Measurements from ENCODE around the gene GOLGA7B. TPM values are rescaled to one million over a fixed set of nuclear protein-coding genes. Genes with fewer than 3 reads are reported as not detected.
"Not testable (repeated sequence)": the region's sequence is repeated elsewhere in the genome, so short reads cannot be mapped to it uniquely, and the experiment has no call there.

GOLGA7B gene
- total and polyA plus RNA-seq, 2 donors (not counting 1 experiment from before 2014, with no cell fraction given) = 0.01 TPM; not detected in 1

DNA sequence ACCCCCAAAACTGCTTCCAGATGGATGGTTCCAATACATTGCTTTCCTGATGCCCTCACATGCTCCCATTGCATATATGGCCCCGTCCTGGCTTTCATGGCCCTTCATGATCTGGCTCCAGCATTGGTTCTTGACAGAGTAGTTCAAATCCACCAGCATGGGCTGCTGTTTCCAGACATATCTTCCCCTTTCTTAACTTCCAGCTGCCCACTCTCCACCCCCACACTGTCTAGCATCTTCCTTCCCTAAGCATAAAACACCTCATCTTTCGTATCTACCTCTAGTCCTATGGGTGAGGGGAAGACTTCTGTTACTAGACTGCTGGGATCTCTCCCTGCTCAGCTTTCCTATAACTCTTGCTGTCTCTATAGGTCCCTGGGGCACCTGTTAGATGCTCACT is 13.2 kb upstream of the GOLGA7B start:
- Histone ChIP-seq H3K27me3 (replicated peaks in 1 of 4; ENCODE audit: control extremely low read depth in 1 of 4, control insufficient read depth in 3 of 4, insufficient read depth in 4 of 4, low read length in 3 of 4) (peaks cover 0 to 9% (median 0%) of the 10 kb centered on the region in 4 experiments), H4K20me1 (ENCODE audit: control insufficient read depth, insufficient read depth, low read length, poor library complexity, severe bottlenecking) (no peaks in the 10 kb centered on the region), H3K4me2 (replicated peaks; ENCODE audit: low read depth, low read length, poor library complexity, severe bottlenecking) (no peak overlapping the region), H3K36me3 (replicated peaks in 1 of 2; ENCODE audit: control extremely low read depth in 1 of 2, control insufficient read depth in 1 of 2, extremely low read depth in 1 of 2, insufficient read depth in 2 of 2, low read length in 1 of 2) (no peaks in the 10 kb centered on the region), H3K4me3 (ENCODE audit: control extremely low read depth in 1 of 5, extremely low read depth in 1 of 5, insufficient read depth in 1 of 5, low read depth in 2 of 5, low read length in 4 of 5) (no peak overlapping the region), H3K9me3 (ENCODE audit: control extremely low read depth in 1 of 3, control insufficient read depth in 2 of 3, insufficient read depth in 1 of 3, low read length in 2 of 3) (peaks cover 0 to 3% (median 0%) of the 10 kb centered on the region in 3 donors), H3K79me2 (ENCODE audit: control insufficient read depth, insufficient read depth, low read length) (no peaks in the 10 kb centered on the region), H2AFZ (ENCODE audit: insufficient read depth, low read depth, low read length, poor library complexity, severe bottlenecking) (no peak overlapping the region), H3K27ac (ENCODE audit: low read length in 2 of 2) (no peak overlapping the region), H3K4me1 (ENCODE audit: control insufficient read depth in 2 of 2, insufficient read depth in 2 of 2, low read length in 2 of 2) (no peaks in the 10 kb centered on the region), H3K9ac (ENCODE audit: low read length) (no peak overlapping the region)
- TF ChIP-seq, protein P1, sequence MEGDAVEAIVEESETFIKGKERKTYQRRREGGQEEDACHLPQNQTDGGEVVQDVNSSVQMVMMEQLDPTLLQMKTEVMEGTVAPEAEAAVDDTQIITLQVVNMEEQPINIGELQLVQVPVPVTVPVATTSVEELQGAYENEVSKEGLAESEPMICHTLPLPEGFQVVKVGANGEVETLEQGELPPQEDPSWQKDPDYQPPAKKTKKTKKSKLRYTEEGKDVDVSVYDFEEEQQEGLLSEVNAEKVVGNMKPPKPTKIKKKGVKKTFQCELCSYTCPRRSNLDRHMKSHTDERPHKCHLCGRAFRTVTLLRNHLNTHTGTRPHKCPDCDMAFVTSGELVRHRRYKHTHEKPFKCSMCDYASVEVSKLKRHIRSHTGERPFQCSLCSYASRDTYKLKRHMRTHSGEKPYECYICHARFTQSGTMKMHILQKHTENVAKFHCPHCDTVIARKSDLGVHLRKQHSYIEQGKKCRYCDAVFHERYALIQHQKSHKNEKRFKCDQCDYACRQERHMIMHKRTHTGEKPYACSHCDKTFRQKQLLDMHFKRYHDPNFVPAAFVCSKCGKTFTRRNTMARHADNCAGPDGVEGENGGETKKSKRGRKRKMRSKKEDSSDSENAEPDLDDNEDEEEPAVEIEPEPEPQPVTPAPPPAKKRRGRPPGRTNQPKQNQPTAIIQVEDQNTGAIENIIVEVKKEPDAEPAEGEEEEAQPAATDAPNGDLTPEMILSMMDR (IDR thresholded peaks at IDR 0.05) = no peak
- no peak for TF ChIP-seq EZH2 (IDR thresholded peaks at IDR 0.05; ENCODE audit: borderline replicate concordance, insufficient read depth, low read depth, low read length, poor library complexity, severe bottlenecking)
- Mint-ChIP-seq H3K4me1 (no peaks in the 10 kb centered on the region), H3K27ac (no peak overlapping the region), H3K27me3 (peaks cover 42% of the 10 kb centered on the region), H3K4me3 (no peak overlapping the region), H3K9me3 (ENCODE audit: insufficient read depth) (no peaks in the 10 kb centered on the region)
- intact Hi-C loops (cut with micrococcal nuclease) = no loop called here
- ChIA-PET POLR2A (no interaction called here), CTCF (interaction anchor here (0.5 kb wide), 1 partner anchor 1414 kb away, joined by 4 read pairs; no protein-coding TSS in a partner anchor)
- WGBS (ENCODE audit: insufficient coverage) = 71% methylated on average over 1 of the region's 2 CpGs
- no peak for ATAC-seq (ENCODE audit: low read depth)
- DNase-seq = no peak

DNA sequence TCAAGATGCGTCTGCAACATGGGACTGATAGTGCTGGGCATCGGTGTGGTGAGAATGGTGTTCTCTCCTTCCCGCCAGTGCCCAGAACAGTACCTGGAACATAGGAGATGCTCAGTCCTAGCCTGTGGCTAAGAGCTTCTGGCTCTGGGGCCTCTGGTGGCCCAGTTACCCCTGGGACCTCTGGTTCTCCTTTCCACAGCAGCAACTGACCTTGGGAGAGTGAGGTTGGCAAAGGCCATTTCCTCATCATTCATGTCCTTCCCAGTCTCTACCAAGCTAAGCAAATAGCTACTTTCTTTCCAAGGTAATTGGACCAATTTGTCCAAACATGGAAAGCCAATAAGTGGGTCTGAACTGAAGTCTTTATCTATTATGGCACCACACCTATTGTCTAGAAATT is 11.6 kb upstream of the GOLGA7B start:
- peaks cover 0 to 9% (median 0%) of the 10 kb centered on the region in 4 experiments for H3K27me3 ChIP-seq (replicated peaks in 1 of 4; ENCODE audit: control extremely low read depth in 1 of 4, control insufficient read depth in 3 of 4, insufficient read depth in 4 of 4, low read length in 3 of 4)
- H3K4me3 ChIP-seq (ENCODE audit: control extremely low read depth in 1 of 5, extremely low read depth in 1 of 5, insufficient read depth in 1 of 5, low read depth in 2 of 5, low read length in 4 of 5) = no peak overlapping the region
- no peaks in the 10 kb centered on the region for H3K4me1 Mint-ChIP-seq
- ATAC-seq (ENCODE audit: low read depth) (no peak), DNase-seq (no peak)
- no peak overlapping the region for H3K4me3 Mint-ChIP-seq
- peaks cover 40% of the 10 kb centered on the region for H3K27me3 Mint-ChIP-seq
- no peaks in the 10 kb centered on the region for H3K36me3 ChIP-seq (replicated peaks in 1 of 2; ENCODE audit: control extremely low read depth in 1 of 2, control insufficient read depth in 1 of 2, extremely low read depth in 1 of 2, insufficient read depth in 2 of 2, low read length in 1 of 2)
- ChIA-PET POLR2A (no interaction called here), CTCF (interaction anchor here (1.1 kb wide), 1 partner anchor 10 kb away, joined by 3 read pairs; no protein-coding TSS in a partner anchor)
- no peaks in the 10 kb centered on the region for H3K4me1 ChIP-seq (ENCODE audit: control insufficient read depth in 2 of 2, insufficient read depth in 2 of 2, low read length in 2 of 2)
- no peaks in the 10 kb centered on the region for H3K9me3 Mint-ChIP-seq (ENCODE audit: insufficient read depth)
- no peak overlapping the region for H3K4me2 ChIP-seq (replicated peaks; ENCODE audit: low read depth, low read length, poor library complexity, severe bottlenecking)
- no peaks in the 10 kb centered on the region for H3K79me2 ChIP-seq (ENCODE audit: control insufficient read depth, insufficient read depth, low read length)
- no peak for TF ChIP-seq EZH2 (IDR thresholded peaks at IDR 0.05; ENCODE audit: borderline replicate concordance, insufficient read depth, low read depth, low read length, poor library complexity, severe bottlenecking)
- TF ChIP-seq, protein P1 (IDR thresholded peaks at IDR 0.05) = no peak
- H3K9ac ChIP-seq (ENCODE audit: low read length) = no peak overlapping the region
- peaks cover 0 to 3% (median 0%) of the 10 kb centered on the region in 3 donors for H3K9me3 ChIP-seq (ENCODE audit: control extremely low read depth in 1 of 3, control insufficient read depth in 2 of 3, insufficient read depth in 1 of 3, low read length in 2 of 3)
- H3K27ac ChIP-seq (ENCODE audit: low read length in 2 of 2) = no peak overlapping the region
- no peak overlapping the region for H3K27ac Mint-ChIP-seq
- intact Hi-C loops (cut with micrococcal nuclease) = no loop called here
- H2AFZ ChIP-seq (ENCODE audit: insufficient read depth, low read depth, low read length, poor library complexity, severe bottlenecking) = no peak overlapping the region
- WGBS (ENCODE audit: insufficient coverage) = 97% methylated on average over 3 of the region's 3 CpGs
- no peaks in the 10 kb centered on the region for H4K20me1 ChIP-seq (ENCODE audit: control insufficient read depth, insufficient read depth, low read length, poor library complexity, severe bottlenecking)

DNA sequence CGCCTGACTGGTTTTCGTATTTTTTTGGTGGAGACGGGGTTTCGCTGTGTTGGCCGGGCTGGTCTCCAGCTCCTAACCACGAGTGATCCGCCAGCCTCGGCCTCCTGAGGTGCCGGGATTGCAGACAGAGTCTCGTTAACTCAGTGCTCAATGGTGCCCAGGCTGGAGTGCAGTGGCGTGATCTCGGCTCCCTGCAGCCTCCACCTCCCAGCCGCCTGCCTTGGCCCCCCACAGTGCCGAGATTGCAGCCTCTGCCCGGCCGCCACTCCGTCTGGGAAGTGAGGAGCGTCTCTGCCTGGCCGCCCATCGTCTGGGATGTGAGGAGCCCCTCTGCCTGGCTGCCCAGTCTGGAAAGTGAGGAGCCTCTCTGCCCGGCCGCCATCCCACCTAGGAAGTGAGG is 8.5 kb upstream of the GOLGA7B start:
- POLR2A ChIA-PET; H3K27ac Mint-ChIP-seq; H2AFZ ChIP-seq (ENCODE audit: insufficient read depth, low read depth, low read length, poor library complexity, severe bottlenecking); H3K9ac ChIP-seq (ENCODE audit: low read length); H4K20me1 ChIP-seq (ENCODE audit: control insufficient read depth, insufficient read depth, low read length, poor library complexity, severe bottlenecking); H3K4me2 ChIP-seq (replicated peaks; ENCODE audit: low read depth, low read length, poor library complexity, severe bottlenecking); H3K9me3 ChIP-seq (ENCODE audit: control extremely low read depth in 1 of 3, control insufficient read depth in 2 of 3, insufficient read depth in 1 of 3, low read length in 2 of 3); H3K9me3 Mint-ChIP-seq (ENCODE audit: insufficient read depth); H3K4me1 Mint-ChIP-seq; DNase-seq; H3K4me1 ChIP-seq (ENCODE audit: control insufficient read depth in 2 of 2, insufficient read depth in 2 of 2, low read length in 2 of 2); H3K79me2 ChIP-seq (ENCODE audit: control insufficient read depth, insufficient read depth, low read length); H3K27ac ChIP-seq (ENCODE audit: low read length in 2 of 2); ATAC-seq (ENCODE audit: low read depth); intact Hi-C loops (cut with micrococcal nuclease); CTCF ChIA-PET; H3K4me3 Mint-ChIP-seq; H3K36me3 ChIP-seq (replicated peaks in 1 of 2; ENCODE audit: control extremely low read depth in 1 of 2, control insufficient read depth in 1 of 2, extremely low read depth in 1 of 2, insufficient read depth in 2 of 2, low read length in 1 of 2); H3K4me3 ChIP-seq (ENCODE audit: control extremely low read depth in 1 of 5, extremely low read depth in 1 of 5, insufficient read depth in 1 of 5, low read depth in 2 of 5, low read length in 4 of 5): not testable (repeated sequence)
- 88% methylated on average over 6 of the region's 22 CpGs for WGBS (ENCODE audit: insufficient coverage)
- H3K27me3 ChIP-seq (replicated peaks in 1 of 4; ENCODE audit: control extremely low read depth in 1 of 4, control insufficient read depth in 3 of 4, insufficient read depth in 4 of 4, low read length in 3 of 4) = peaks cover 0 to 22% (median 6%) of the 10 kb centered on the region in 4 experiments
- H3K27me3 Mint-ChIP-seq = peaks cover 33% of the 10 kb centered on the region

All from B cell (primary cell).